Psoas muscle (tissue), 8 donors: ENCODE data around the gene CDT1. TPM values are rescaled to one million over a fixed set of nuclear protein-coding genes. Genes with fewer than 3 reads are reported as not detected.

Source experiments
- ATAC-seq, 4 donors: fragments of 200-7000 bp; cut with Tn5 transposase; one replicate each; pipeline ENCODE4 v1.9.1; 2020; ENCODE audit warnings: moderate library complexity in 3 of 4, mild to moderate bottlenecking in 2 of 4
- DNase-seq, 2 donors: peaks; one replicate each; pipeline ENCODE4 v3.0.0-alpha.2; 2020
- H3K27ac ChIP-seq: fragments of 200-600 bp; one replicate; pipeline ENCODE4 v1.8.0; 2022
- H3K27me3 ChIP-seq, 3 donors: fragments of 200-600 bp in 1 of 3; one replicate each; pipeline versions ENCODE4 v1.6.1 to v1.8.0; 2013 to 2022; ENCODE audit warnings: low read length in 2 of 3, mild to moderate bottlenecking in 2 of 3, moderate library complexity in 1 of 3; ENCODE audit not compliant: insufficient read depth in 3 of 3
- H3K36me3 ChIP-seq, 2 donors: fragments of 200-600 bp in 1 of 2; one replicate each; pipeline versions ENCODE4 v1.6.1 to v1.8.0; 2013 to 2022; ENCODE audit warnings: low read depth in 1 of 2, mild to moderate bottlenecking in 1 of 2, moderate library complexity in 1 of 2; ENCODE audit not compliant: insufficient read depth in 1 of 2
- H3K4me1 ChIP-seq: fragments of 200-600 bp; one replicate; pipeline ENCODE4 v1.8.0; 2022
- H3K4me3 ChIP-seq: fragments of 200-600 bp; one replicate; pipeline ENCODE4 v1.8.0; 2022; ENCODE audit warnings: mild to moderate bottlenecking
- H3K9me3 ChIP-seq: fragments of 200-600 bp; one replicate; pipeline ENCODE4 v1.8.0; 2022
- WGBS, 3 donors: extraction: QIAGEN DNeasy Blood & Tissue Kit; methylation state at CpG; one replicate each; pipeline versions ENCODE4 v1.1.6 to v1.1.7; 2013; 5-methylcytosine and 5-hydroxymethylcytosine counted together
- intact Hi-C, 2 donors: fragments of 100-400 bp; cut with DNase I; formaldehyde crosslinking; loops; one replicate each; pipeline versions ENCODE4 v1.11.0 to v1.14.2; 2022
- polyA plus RNA-seq, 3 donors: library from polyadenylated mRNA; stranded (reverse); fragments of 200-250 nt; gene quantifications; one replicate each; pipeline ENCODE4 v1.2.3, GENCODE V29; 2013
- total RNA-seq, 4 donors: library from RNA; stranded (reverse); fragmentation: NEBNext Ultra II Directional in 2 of 4; extraction: Animal tissue kit (Norgen Biotek cat#: 25700) in 2 of 4; gene quantifications; one replicate each; pipeline versions ENCODE4 v1.2.1 to v1.2.4, GENCODE V29; 2021 to 2023
- TF ChIP-seq, protein P1 (sequence below): fragments of 200-600 bp; IDR thresholded peaks from one replicate; pipeline ENCODE4 v1.8.0; 2022; ENCODE audit warnings: antibody characterized with exemption
- donor health status: healthy with polysubstance abuse.
- donor health status: DM: no; HTN: no; CAD: no; lungs with moderate emphysema.
- donor health status: Bipolar disorder and iron deficiency.
- donor health status: healthy.
- donor health status: DM: yes; HTN: yes; CAD: no.
- donor health status: DM: no; HTN: no; CAD: no.
- donor health status: DM: no; HTN: no; CAD: no.
- donor health status: DM: yes; HTN: yes; CAD: no.

Gene CDT1
- total and polyA plus RNA-seq, 7 donors = 0.03 to 0.59 (median 0.15) TPM; not detected in 1

DNA sequence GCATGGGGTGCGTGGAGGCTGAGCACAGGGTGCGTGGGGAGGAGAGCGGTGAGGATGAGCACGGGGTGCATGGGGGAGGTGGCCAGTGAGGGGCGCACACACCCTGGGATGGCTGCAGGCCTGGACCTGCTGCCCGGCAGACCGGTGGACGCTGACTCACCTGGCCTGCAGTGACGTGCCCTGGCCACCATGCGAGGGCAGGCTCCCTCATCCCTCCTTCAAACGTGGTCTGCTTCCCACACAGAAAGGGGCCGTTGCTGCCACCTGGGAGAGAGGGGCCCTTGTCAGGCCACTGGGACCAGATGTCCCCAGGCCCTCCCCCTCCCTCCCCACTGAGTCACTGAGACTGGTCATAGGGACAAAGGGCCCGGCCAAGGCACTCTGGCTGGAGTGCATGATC lies 28.2 kb downstream of the CDT1 start:
- TF ChIP-seq, protein P1, sequence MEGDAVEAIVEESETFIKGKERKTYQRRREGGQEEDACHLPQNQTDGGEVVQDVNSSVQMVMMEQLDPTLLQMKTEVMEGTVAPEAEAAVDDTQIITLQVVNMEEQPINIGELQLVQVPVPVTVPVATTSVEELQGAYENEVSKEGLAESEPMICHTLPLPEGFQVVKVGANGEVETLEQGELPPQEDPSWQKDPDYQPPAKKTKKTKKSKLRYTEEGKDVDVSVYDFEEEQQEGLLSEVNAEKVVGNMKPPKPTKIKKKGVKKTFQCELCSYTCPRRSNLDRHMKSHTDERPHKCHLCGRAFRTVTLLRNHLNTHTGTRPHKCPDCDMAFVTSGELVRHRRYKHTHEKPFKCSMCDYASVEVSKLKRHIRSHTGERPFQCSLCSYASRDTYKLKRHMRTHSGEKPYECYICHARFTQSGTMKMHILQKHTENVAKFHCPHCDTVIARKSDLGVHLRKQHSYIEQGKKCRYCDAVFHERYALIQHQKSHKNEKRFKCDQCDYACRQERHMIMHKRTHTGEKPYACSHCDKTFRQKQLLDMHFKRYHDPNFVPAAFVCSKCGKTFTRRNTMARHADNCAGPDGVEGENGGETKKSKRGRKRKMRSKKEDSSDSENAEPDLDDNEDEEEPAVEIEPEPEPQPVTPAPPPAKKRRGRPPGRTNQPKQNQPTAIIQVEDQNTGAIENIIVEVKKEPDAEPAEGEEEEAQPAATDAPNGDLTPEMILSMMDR = no peak
- DNase-seq = no peak
- H3K27me3 ChIP-seq = no peaks in the 10 kb centered on the region
- peak; percentile 35 to 59 (median 45) for ATAC-seq
- no peaks in the 10 kb centered on the region for H3K4me1 ChIP-seq
- WGBS, 3 donors = 63 to 75% (median 74%) methylated on average over 10 to 13 of the region's 13 CpGs
- peaks cover 0 to 19% of the 10 kb centered on the region in 2 donors for H3K36me3 ChIP-seq
- no peak overlapping the region for H3K27ac ChIP-seq
- no peak overlapping the region for H3K4me3 ChIP-seq
- no peaks in the 10 kb centered on the region for H3K9me3 ChIP-seq
- intact Hi-C loops = no loop called here

DNA sequence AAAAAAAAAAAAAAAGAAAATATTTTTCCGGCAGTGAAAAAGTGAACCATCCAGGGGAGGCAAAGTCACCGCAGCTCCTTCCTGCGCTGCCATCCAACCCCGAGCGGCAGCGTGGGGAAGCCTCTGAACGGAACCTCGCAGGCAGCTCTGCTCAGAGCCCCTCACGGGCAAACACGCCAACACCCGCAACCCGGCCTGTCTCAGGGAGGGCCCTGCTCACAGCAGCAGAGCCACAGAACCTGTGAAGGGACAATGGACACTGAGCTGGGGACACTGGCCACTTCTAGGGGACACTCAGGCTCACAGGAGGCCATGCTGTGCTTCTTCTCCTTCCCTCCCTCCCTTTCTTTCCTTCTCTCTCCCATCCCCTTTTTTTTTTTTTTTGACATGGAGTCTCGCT lies 29.5 kb downstream of the CDT1 start:
- Histone ChIP-seq H3K27ac (no peak overlapping the region), H3K36me3 (peaks cover 0 to 14% of the 10 kb centered on the region in 2 donors), H3K4me3 (no peak overlapping the region), H3K9me3 (no peaks in the 10 kb centered on the region), H3K27me3 (no peaks in the 10 kb centered on the region), H3K4me1 (no peaks in the 10 kb centered on the region)
- TF ChIP-seq, protein P1 = no peak
- WGBS, 3 donors = 94 to 96% (median 94%) methylated on average over 12 to 13 of the region's 13 CpGs
- ATAC-seq (no peak), DNase-seq (no peak)
- intact Hi-C loops = no loop called here

DNA sequence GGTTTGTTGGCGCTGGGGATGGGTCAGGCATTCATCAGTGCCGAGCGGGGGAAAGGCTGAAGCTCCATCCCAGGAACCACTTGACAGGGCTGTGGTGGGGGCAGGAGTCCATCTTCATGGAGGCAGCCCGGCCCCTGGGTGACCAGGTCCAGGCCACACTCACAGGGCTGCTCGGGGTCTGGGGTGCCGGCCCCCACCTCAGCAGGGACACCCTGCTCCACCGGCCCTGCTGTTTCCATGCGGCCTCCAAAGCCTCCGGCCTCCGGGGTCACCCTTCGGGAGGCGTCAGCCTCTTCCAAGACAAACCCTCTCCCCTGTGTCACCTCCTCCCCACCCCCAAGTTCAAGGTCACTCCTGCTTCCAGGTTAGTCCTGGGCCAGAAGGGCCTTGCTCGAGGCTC lies 31.1 kb downstream of the CDT1 start:
- no peak for ATAC-seq

DNA sequence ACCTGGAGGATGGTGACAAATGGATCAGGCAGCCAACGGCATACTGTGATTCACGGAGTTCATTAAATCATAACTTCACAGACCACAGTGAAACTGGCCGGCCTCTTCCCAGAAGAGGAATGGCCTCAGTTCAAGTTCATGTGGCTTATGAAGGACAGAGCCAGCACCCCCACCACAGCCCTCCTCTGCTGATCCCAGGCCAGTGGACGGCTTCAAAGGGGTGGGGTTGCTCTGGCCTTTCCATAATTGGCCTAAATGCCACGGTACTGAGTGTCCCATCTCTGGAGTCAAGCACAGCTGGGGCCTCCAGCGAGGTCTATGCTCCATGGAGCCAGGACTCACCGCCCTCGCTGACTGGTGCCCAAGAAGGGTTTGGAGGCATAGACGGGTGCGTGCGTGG lies 31.8 kb downstream of the CDT1 start:
- ATAC-seq = peak in 1 of 4 donors; percentile 9

More for the DNA sequence above, 31.1 kb downstream of the CDT1 start:
- no peak for DNase-seq
- no peaks in the 10 kb centered on the region for H3K4me1 ChIP-seq
- TF ChIP-seq, protein P1 = no peak
- WGBS, 3 donors = 94 to 95% (median 95%) methylated on average over 10 to 13 of the region's 13 CpGs
- H3K36me3 ChIP-seq = peaks cover 0 to 12% of the 10 kb centered on the region in 2 donors
- no peak overlapping the region for H3K4me3 ChIP-seq
- no peaks in the 10 kb centered on the region for H3K27me3 ChIP-seq
- H3K9me3 ChIP-seq = no peaks in the 10 kb centered on the region
- intact Hi-C loops = no loop called here
- no peak overlapping the region for H3K27ac ChIP-seq

More for the DNA sequence above, 31.8 kb downstream of the CDT1 start:
- Histone ChIP-seq H3K36me3 (peaks cover 0 to 19% of the 10 kb centered on the region in 2 donors), H3K4me3 (no peak overlapping the region), H3K4me1 (no peaks in the 10 kb centered on the region), H3K9me3 (no peaks in the 10 kb centered on the region), H3K27me3 (no peaks in the 10 kb centered on the region), H3K27ac (no peak overlapping the region)
- DNase-seq = no peak
- WGBS, 3 donors = 65 to 70% (median 66%) methylated on average over 11 of the region's 11 CpGs
- intact Hi-C loops = no loop called here
- TF ChIP-seq, protein P1 = no peak
